Measurements from ENCODE around the gene GCK.

GRCh38 chr7:44138698-44139097, 50.5 kb downstream of the GCK start:
- TF ChIP-seq EZH2phosphoT487 (conservative IDR thresholded peaks at IDR 0.05; ENCODE audit: low read length) = no peak
- TF ChIP-seq CTCF (IDR thresholded peaks at IDR 0.05; ENCODE audit: insufficient read depth, low read length, poor library complexity, severe bottlenecking) = no peak
